ENCODE measurements around the gene EBI3.
"Not testable (repeated sequence)": the region's sequence is repeated elsewhere in the genome, so short reads cannot be mapped to it uniquely, and the experiment has no call there.

The EBI3 gene

GRCh38 chr19:4284974-4285373 lies 55.7 kb downstream of the EBI3 start:
- no peak overlapping the region for H3K4me3 ChIP-seq (ENCODE audit: low read depth, low read length)
- DNase-seq (ENCODE audit: low read depth) = no peak
- TF ChIP-seq CTCF (IDR thresholded peaks at IDR 0.05; ENCODE audit: control insufficient read depth, extremely low read depth, insufficient read depth) = no peak

GRCh38 chr19:4286141-4286540 lies 56.8 kb downstream of the EBI3 start:
- not testable (repeated sequence) for H3K4me3 ChIP-seq (ENCODE audit: low read depth, low read length); DNase-seq (ENCODE audit: low read depth)

Data from LNCaP clone FGC (cell line).